GM23248 (cell line): ENCODE results near the gene CAMTA1. TPM values are rescaled to one million over a fixed set of nuclear protein-coding genes. Genes with fewer than 3 reads are reported as not detected.

ENCODE experiments used
- DNase-seq: peaks from one replicate; pipeline ENCODE4 v3.0.0-alpha.2; 2015
- H2AFZ ChIP-seq: fragments of 200-600 bp; sonication (generic); 2 replicates; pipeline ENCODE4 v1.6.1; 2016; ENCODE audit warnings: antibody characterized with exemption
- H3F3A ChIP-seq: fragments of 200-600 bp; sonication (generic); 2 replicates; pipeline ENCODE4 v1.6.1; 2016; ENCODE audit warnings: mild to moderate bottlenecking, antibody characterized with exemption, mixed run types; ENCODE audit not compliant: insufficient read depth
- H3K27ac ChIP-seq: fragments of 200-600 bp; sonication (generic); 2 replicates; pipeline ENCODE4 v1.5.1; 2016; ENCODE audit warnings: mild to moderate bottlenecking
- H3K27me3 ChIP-seq: fragments of 200-600 bp; sonication (generic); replicated peaks from 2 replicates; pipeline ENCODE4 v1.6.1; 2016; ENCODE audit warnings: mild to moderate bottlenecking; ENCODE audit not compliant: insufficient read depth
- H3K36me3 ChIP-seq: fragments of 200-600 bp; sonication (generic); 2 replicates; pipeline ENCODE4 v1.6.1; 2016; ENCODE audit warnings: low read depth, mild to moderate bottlenecking
- H3K4me1 ChIP-seq: fragments of 200-600 bp; sonication (generic); 2 replicates; pipeline ENCODE4 v1.6.1; 2016; ENCODE audit warnings: mild to moderate bottlenecking; ENCODE audit not compliant: insufficient read depth
- H3K4me2 ChIP-seq: fragments of 200-600 bp; sonication (generic); one replicate; pipeline ENCODE4 v1.6.1; 2016; ENCODE audit warnings: mild to moderate bottlenecking; ENCODE audit not compliant: unreplicated experiment
- H3K4me3 ChIP-seq: fragments of 200-600 bp; sonication (generic); 2 replicates; pipeline ENCODE4 v1.5.1; 2016; ENCODE audit warnings: mild to moderate bottlenecking
- H3K79me2 ChIP-seq: fragments of 200-600 bp; sonication (generic); 2 replicates; pipeline ENCODE4 v1.6.1; 2016; ENCODE audit warnings: mild to moderate bottlenecking; ENCODE audit not compliant: insufficient read depth
- H3K9ac ChIP-seq: fragments of 200-600 bp; sonication (generic); 2 replicates; pipeline ENCODE4 v1.6.1; 2016; ENCODE audit warnings: mild to moderate bottlenecking
- H3K9me2 ChIP-seq: fragments of 200-600 bp; sonication (generic); 2 replicates; pipeline ENCODE4 v1.6.1; 2016; ENCODE audit warnings: mixed run types, mild to moderate bottlenecking, moderate library complexity; ENCODE audit not compliant: insufficient read depth
- H3K9me3 ChIP-seq: fragments of 200-600 bp; sonication (generic); one replicate; pipeline ENCODE4 v1.6.1; 2017; ENCODE audit warnings: low read depth
- H4K20me1 ChIP-seq: fragments of 200-600 bp; sonication (generic); 2 replicates; pipeline ENCODE4 v1.6.0; 2016; ENCODE audit not compliant: insufficient read depth
- EZH2 ChIP-seq: fragments of 200-600 bp; sonication (generic); IDR thresholded peaks from 2 replicates; pipeline ENCODE4 v1.6.1; 2018; ENCODE audit warnings: antibody characterized with exemption, mild to moderate bottlenecking; ENCODE audit not compliant: insufficient read depth, poor library complexity, severe bottlenecking
- EZH2phosphoT487 ChIP-seq: fragments of 200-600 bp; sonication (generic); IDR thresholded peaks from 2 replicates; pipeline ENCODE4 v1.6.1; 2018; ENCODE audit warnings: antibody characterized with exemption, moderate library complexity, mild to moderate bottlenecking, low read depth; ENCODE audit not compliant: insufficient read depth
- WGBS, 2 experiments: methylation state at CpG; one replicate each; pipeline ENCODE4 v1.1.6; 2015 to 2017; ENCODE audit warnings: low lambda C conversion rate in 2 of 2, low coverage in 1 of 2; ENCODE audit errors: missing lambda C conversion rate in 2 of 2; 5-methylcytosine and 5-hydroxymethylcytosine counted together
- in situ Hi-C: fragments of 300-500 bp; cut with MboI; formaldehyde crosslinking; loops from 2 replicates; pipeline ENCODE4 v1.15.0; 2020
- polyA plus RNA-seq: library from polyadenylated mRNA; unstranded; fragments of >200 nt; fragmentation: Nextera tagmentation; extraction: Ambion mirVana; gene quantifications from 2 replicates; pipeline ENCODE4 v1.2.1, GENCODE V29; 2016
- total RNA-seq: library from RNA; depleted of rRNA; stranded (reverse); fragments of >200 nt; shearing (Covaris generic); gene quantifications from 2 replicates; pipeline ENCODE4 v1.2.3, GENCODE V29; 2014

CAMTA1 gene
- total and polyA plus RNA-seq, 2 experiments from 2014 or later, result 50.1 to 165 TPM

DNA sequence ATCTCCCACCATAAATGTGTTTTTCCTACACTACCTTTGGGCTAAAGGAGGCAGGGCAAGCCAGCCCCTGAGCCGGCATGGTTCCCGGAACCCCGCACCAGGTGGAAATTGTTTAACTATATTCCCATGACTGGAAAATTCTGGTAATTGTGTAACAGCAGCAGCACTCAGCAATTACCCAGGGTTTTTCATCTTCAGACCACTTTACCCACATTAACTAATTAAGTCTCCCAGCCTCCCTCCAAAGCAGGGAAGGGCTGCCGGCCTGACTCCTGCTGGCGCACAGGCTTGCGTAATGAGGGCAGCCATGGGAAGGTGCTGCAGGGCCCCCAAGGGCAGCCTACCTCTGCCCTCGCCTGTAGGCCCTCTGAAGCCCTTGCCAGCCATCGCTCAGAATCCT is 845.1 kb downstream of the CAMTA1 start:
- Histone ChIP-seq H3K36me3 (no peaks in the 10 kb centered on the region), H3K27me3 (peaks cover 51% of the 10 kb centered on the region), H3K9me2 (no peaks in the 10 kb centered on the region), H4K20me1 (no peaks in the 10 kb centered on the region), H3K79me2 (no peaks in the 10 kb centered on the region), H3K9me3 (no peaks in the 10 kb centered on the region), H3K4me2 (no peak overlapping the region), H3K9ac (no peak overlapping the region), H2AFZ (no peak overlapping the region), H3K4me1 (no peaks in the 10 kb centered on the region), H3F3A (no peaks in the 10 kb centered on the region), H3K27ac (no peak overlapping the region), H3K4me3 (no peak overlapping the region)
- no peak for DNase-seq
- 48 to 57% methylated on average over 8 of the region's 8 CpGs for WGBS, 2 experiments
- no peak for TF ChIP-seq EZH2
- no peak for TF ChIP-seq EZH2phosphoT487
- in situ Hi-C loops, result loop anchor here (25.0 kb wide), 1 partner anchor 918 kb away; the partner anchor contains the start of gene DNAJC11

DNA sequence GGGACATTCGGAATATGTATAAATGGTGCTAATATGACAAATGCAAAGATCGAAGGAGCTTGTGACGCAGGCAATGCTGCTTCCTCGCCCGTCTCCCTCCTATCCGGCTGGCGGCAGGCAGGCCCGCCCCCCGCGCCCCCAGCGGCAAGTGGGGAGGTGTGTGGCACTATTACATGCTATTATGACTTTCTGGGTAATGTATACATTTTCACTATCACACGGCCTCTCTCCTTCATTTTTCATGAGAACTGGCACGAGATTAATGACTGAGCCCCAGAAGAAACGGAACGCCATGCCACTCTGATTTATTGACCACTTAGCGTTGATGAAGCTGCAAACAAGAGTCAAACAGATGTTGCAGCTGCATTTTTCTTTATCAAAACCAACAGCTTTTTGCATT is 846.9 kb downstream of the CAMTA1 start:
- H3K9me2 ChIP-seq, result no peaks in the 10 kb centered on the region
- no peaks in the 10 kb centered on the region for H3K36me3 ChIP-seq
- TF ChIP-seq EZH2phosphoT487, result no peak
- TF ChIP-seq EZH2, result no peak
- no peak for DNase-seq
- no peaks in the 10 kb centered on the region for H4K20me1 ChIP-seq
- no peak overlapping the region for H3K4me2 ChIP-seq
- H3K9me3 ChIP-seq, result no peaks in the 10 kb centered on the region
- no peak overlapping the region for H3K4me3 ChIP-seq
- H3K27me3 ChIP-seq, result peaks cover 43% of the 10 kb centered on the region
- no peak overlapping the region for H2AFZ ChIP-seq
- 36 to 37% methylated on average over 16 of the region's 16 CpGs for WGBS, 2 experiments
- H3K9ac ChIP-seq, result no peak overlapping the region
- H3F3A ChIP-seq, result no peaks in the 10 kb centered on the region
- H3K27ac ChIP-seq, result no peak overlapping the region
- in situ Hi-C loops, result loop anchor here (25.0 kb wide), 1 partner anchor 920 kb away; the partner anchor contains the start of gene DNAJC11
- no peaks in the 10 kb centered on the region for H3K79me2 ChIP-seq
- no peaks in the 10 kb centered on the region for H3K4me1 ChIP-seq

DNA sequence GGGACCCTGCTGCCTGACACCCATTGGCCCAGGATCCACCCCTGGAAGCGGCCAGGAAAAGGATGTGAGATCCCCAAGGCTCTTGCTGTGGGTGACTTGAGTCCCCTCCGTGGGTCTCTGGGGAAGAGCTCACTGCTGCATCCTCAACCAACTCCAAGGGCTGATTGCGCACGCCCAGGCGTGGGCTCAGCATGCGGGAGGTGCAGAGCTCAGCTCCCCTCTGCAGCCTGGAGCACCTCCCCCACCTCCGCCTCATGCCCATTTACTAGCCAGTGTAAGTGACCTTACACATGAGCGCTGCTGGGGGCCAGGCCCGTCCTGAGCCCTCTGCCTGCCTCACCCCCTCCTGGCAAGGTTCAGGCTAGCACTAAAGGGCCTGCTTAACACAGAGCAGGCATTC is 847.4 kb downstream of the CAMTA1 start:
- Histone ChIP-seq H2AFZ (no peak overlapping the region), H3K36me3 (no peaks in the 10 kb centered on the region), H4K20me1 (no peaks in the 10 kb centered on the region), H3K4me2 (no peak overlapping the region), H3K9me2 (no peaks in the 10 kb centered on the region), H3K27me3 (peaks cover 38% of the 10 kb centered on the region), H3K9ac (no peak overlapping the region), H3F3A (no peaks in the 10 kb centered on the region), H3K9me3 (no peaks in the 10 kb centered on the region), H3K79me2 (no peaks in the 10 kb centered on the region), H3K4me3 (no peak overlapping the region), H3K4me1 (no peaks in the 10 kb centered on the region), H3K27ac (no peak overlapping the region)
- in situ Hi-C loops, result loop anchor here (25.0 kb wide), 1 partner anchor 920 kb away; the partner anchor contains the start of gene DNAJC11
- TF ChIP-seq EZH2phosphoT487 (no peak), EZH2 (no peak)
- no peak for DNase-seq
- 54 to 69% methylated on average over 8 to 9 of the region's 9 CpGs for WGBS, 2 experiments

DNA sequence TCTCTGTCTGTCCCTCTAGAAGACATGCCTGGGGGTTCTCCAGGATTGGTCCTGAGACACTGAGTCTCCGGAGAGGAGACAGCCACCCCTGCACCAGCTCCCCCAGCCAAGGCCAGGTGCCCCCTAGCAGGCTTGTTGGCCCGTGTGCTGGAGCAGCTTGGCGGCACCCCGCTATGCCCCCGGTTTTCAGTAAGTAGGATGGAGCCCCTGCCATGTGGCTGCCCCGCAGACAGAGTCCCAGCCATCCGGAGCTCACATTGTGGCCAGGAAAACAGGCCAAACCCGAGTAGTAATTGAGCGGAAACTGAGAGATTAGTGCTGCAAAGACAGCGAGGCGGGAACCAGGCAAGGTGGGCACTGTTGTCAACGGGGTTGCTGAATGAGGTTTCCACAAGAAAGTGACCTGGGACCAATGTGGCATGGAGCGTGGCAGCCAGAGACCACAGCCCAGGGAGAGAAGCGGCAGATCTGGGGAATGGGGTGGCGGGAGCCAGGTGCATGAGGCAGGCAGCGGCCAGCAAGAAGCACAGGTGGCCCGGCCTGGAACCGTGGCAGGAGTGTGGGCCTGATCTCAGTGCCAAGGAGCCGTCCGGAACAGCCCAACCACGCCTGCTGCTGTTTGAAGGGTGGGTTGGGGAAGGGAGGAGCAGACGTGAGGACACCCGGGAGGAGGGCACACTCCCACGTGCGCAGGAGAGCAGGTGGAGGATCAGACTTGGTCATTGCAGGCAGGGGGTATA is 848.4 kb downstream of the CAMTA1 start:
- WGBS, 2 experiments, result 77 to 78% methylated on average over 25 of the region's 25 CpGs
- H3F3A ChIP-seq, result no peaks in the 10 kb centered on the region
- DNase-seq, result no peak
- in situ Hi-C loops, result loop anchor here (25.0 kb wide), 1 partner anchor 921 kb away; the partner anchor contains the start of gene DNAJC11
- no peaks in the 10 kb centered on the region for H3K9me2 ChIP-seq
- H3K36me3 ChIP-seq, result no peaks in the 10 kb centered on the region
- no peaks in the 10 kb centered on the region for H3K79me2 ChIP-seq
- TF ChIP-seq EZH2phosphoT487, result no peak
- no peak for TF ChIP-seq EZH2
- H3K9me3 ChIP-seq, result no peaks in the 10 kb centered on the region
- no peak overlapping the region for H2AFZ ChIP-seq
- peaks cover 28% of the 10 kb centered on the region for H3K27me3 ChIP-seq
- no peak overlapping the region for H3K27ac ChIP-seq
- H3K9ac ChIP-seq, result no peak overlapping the region
- no peaks in the 10 kb centered on the region for H4K20me1 ChIP-seq
- H3K4me3 ChIP-seq, result no peak overlapping the region
- H3K4me2 ChIP-seq, result no peak overlapping the region
- H3K4me1 ChIP-seq, result no peaks in the 10 kb centered on the region
